Fibroblast of villous mesenchyme (primary cell): ENCODE results near the gene TBC1D22A. TPM values are rescaled to one million over a fixed set of nuclear protein-coding genes. Genes with fewer than 3 reads are reported as not detected.
A peak's percentile ranks its signal among the peaks of the same experiment; 100 is the strongest.

ENCODE experiments used
- DNase-seq: peaks from one replicate; pipeline ENCODE4 v3.0.0-alpha.2; 2010; ENCODE audit warnings: low read depth
- H3K4me3 ChIP-seq: 2 replicates; pipeline ENCODE4 v1.5.1; 2011; ENCODE audit warnings: low read depth, mild to moderate bottlenecking, low read length
- total RNA-seq: library from RNA; depleted of rRNA; stranded (reverse); fragments of >200 nt; gene quantifications from 2 replicates; pipeline ENCODE4 v1.2.3, GENCODE V29; 2012
- TF ChIP-seq, protein P1 (sequence below): IDR thresholded peaks from 2 replicates; pipeline ENCODE4 v1.5.1; 2012; ENCODE audit warnings: low read depth, mild to moderate bottlenecking, low read length; ENCODE audit not compliant: insufficient read depth

Gene TBC1D22A
- total RNA-seq, 1 donor = 12.5 TPM

DNA sequence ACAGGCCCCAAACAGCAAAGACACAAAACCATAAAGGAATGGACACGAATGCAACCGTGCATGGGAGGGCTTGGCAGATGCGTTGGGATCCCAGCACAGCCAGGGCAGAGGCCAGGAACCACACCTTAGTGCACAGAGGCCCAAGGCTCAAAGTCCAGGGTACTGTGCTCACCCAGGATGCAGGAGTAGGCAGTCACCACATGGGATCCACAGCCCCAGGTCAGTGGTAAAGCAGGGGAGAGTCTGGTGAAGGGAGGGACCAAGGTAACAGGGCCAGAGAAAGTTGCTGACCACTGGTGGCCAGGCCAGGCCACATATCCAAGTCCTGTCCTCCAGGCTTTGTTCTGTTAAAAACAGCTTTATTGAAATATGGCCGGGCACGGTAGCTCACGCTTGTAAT lies 17.9 kb upstream of the TBC1D22A start:
- TF ChIP-seq, protein P1, sequence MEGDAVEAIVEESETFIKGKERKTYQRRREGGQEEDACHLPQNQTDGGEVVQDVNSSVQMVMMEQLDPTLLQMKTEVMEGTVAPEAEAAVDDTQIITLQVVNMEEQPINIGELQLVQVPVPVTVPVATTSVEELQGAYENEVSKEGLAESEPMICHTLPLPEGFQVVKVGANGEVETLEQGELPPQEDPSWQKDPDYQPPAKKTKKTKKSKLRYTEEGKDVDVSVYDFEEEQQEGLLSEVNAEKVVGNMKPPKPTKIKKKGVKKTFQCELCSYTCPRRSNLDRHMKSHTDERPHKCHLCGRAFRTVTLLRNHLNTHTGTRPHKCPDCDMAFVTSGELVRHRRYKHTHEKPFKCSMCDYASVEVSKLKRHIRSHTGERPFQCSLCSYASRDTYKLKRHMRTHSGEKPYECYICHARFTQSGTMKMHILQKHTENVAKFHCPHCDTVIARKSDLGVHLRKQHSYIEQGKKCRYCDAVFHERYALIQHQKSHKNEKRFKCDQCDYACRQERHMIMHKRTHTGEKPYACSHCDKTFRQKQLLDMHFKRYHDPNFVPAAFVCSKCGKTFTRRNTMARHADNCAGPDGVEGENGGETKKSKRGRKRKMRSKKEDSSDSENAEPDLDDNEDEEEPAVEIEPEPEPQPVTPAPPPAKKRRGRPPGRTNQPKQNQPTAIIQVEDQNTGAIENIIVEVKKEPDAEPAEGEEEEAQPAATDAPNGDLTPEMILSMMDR = no peak
- DNase-seq = no peak
- no peak overlapping the region for H3K4me3 ChIP-seq

DNA sequence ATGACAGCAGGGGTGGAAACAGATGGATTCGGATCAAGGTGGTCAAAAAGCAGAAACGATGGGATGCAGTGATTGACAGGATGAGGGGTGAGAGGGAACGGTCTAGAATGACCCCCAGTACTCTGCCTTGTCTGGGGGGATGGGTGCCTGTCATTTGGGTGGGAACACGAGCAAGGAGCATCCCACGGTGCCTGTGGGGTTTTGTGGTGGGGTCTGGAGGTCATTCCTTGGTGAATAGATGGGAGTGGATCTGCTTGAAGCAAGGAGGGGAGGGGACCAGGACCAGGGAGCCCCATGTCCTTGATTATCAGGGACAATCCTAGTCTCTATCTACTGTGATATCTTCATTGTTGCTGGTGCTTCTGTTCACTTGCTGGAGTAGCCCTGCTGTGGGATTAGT lies 16.3 kb upstream of the TBC1D22A start:
- DNase-seq = no peak
- no peak overlapping the region for H3K4me3 ChIP-seq
- TF ChIP-seq, protein P1 = no peak

DNA sequence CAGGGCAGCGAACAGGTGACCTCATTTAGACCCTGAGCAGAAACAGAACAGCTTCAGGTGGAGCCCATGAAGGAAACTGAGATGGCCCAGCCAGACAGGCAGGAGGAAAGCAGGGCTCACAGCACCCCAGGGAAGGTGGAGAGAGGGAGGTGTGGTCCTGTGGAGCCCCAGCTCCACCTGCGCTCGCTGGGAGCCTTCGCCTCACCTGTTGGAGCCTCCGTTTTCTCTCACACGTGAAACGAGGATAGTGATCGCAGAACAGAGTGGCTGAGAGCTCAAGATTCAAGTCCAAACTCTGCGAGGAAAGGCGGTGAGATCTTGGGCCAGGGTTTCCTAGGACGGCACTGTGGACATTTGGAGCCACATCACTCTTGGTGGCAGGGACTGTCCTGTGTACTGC lies 15.8 kb upstream of the TBC1D22A start:
- DNase-seq = no peak
- TF ChIP-seq, protein P1 = no peak
- H3K4me3 ChIP-seq = no peak overlapping the region

DNA sequence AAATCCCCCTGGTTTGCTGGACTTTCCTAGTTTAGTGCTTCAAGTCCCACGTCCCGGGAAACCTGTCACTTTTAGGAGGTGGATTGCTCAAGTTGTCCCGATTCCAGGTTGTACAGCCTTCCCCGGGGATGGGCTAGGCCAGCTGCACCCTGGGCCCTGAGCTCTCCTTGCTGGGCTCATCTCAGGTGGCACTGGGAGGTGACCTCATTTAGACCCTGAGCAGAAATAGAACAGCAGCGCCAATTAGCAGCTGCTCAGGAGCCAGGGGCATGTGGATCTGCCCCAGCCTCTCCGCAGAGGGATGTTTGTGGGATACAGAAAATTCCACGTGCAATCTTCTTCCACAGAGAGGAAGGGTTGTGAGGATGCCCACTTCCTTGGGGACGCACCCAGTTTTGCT lies 14.8 kb upstream of the TBC1D22A start:
- H3K4me3 ChIP-seq = no peak overlapping the region
- DNase-seq = no peak
- TF ChIP-seq, protein P1 = no peak

DNA sequence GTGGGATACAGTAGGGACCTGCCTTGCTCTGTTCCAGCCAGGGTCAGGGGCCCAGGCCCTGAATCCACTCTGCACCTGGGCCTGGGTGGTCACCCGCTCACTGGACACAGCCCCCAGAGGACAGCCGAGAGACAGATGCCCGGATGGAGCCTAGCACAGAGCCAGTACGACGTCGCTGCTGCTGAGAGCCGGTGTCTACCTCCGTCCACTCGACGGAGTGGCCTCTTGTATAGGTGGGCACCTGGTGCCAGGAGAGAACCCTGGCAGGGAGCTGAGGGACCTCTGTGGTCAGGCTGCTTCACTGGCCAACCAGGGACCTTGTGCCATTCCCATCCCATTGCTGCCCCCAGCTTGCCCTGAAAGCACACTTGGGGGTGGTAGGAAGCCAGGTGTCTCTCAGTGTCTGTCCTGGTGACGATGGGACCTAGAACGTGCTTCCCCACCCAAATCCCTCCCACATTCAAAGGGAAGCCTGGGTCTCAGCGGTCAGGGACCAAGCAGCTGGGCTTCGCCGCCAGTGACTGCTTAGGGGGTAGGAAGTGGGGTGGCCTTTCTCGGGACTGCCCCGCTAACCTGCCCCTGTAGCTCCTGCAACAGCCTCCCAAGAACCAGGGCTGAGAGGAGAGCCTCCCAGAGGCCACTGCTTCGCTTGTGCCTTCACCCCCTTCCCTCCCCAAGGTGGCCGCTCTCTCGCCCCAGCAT lies 14.1 kb upstream of the TBC1D22A start:
- H3K4me3 ChIP-seq = no peak overlapping the region
- TF ChIP-seq, protein P1 = no peak
- DNase-seq = no peak

DNA sequence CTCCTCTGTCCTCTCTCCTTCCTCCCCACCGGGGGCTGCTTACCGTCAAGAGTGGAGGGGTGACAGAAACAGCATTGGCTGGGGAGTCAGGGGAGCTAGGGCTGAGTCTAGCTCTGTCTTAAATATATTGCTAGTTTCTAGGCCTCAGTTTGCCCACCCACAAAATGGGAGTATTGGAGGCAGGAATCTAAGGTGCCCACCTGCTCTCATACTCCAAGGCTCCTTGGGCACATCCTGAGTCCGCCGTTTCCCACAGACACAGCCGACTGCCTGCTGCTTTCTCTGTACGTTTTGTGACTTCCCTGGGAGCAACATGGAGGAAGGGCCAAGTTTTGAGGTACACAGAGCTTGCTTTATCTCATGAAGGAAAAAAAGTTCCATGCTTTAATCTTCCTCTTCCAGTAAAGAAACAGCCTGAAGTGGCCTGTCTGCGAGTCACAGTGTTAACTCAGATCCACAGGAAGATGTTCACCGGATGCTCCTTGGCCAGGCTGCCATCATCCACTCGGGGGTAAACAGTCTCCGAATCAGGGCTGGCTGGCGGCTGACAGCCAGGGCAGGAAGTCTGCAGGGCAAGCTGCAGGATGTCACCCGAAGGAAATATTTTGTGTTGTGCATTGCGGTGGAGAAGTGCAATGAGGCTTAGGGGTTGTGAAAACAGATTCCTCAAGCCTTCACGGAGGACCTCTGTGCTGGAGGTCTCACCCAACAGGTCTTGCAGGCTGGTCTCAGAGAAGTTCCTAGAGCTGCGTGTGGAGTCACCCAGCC lies 13.4 kb upstream of the TBC1D22A start:
- DNase-seq = peak; percentile 74
- TF ChIP-seq, protein P1 = no peak

More for the DNA sequence above, 13.4 kb upstream of the TBC1D22A start:
- no peak overlapping the region for H3K4me3 ChIP-seq
